B cell (primary cell): ENCODE measurements around the gene VSTM2L. TPM values are rescaled to one million over a fixed set of nuclear protein-coding genes. Genes with fewer than 3 reads are reported as not detected.

Source experiments
- ATAC-seq: fragments of 200-7000 bp; cut with Tn5 transposase; one replicate; pipeline ENCODE4 v1.10.0; 2021; ENCODE audit warnings: low read depth, mild to moderate bottlenecking, moderate number of reproducible peaks, moderate library complexity
- CTCF ChIA-PET: fragments of 350-600 bp; sonication (Branson Sonifier 250); formaldehyde crosslinking; loops from one replicate; lab custom pipeline; 2021; ENCODE audit warnings: antibody characterized with exemption, inconsistent platforms; lab: Charles Lee
- POLR2A ChIA-PET: fragments of 350-600 bp; sonication (Branson Sonifier 250); formaldehyde crosslinking; loops from one replicate; lab custom pipeline; 2021; ENCODE audit warnings: antibody characterized with exemption; lab: Charles Lee
- DNase-seq: peaks from one replicate; pipeline ENCODE4 v3.0.0; 2013
- H2AFZ ChIP-seq: 2 replicates; pipeline ENCODE4 v1.6.1; 2012; ENCODE audit warnings: mild to moderate bottlenecking, low read depth, low read length; ENCODE audit not compliant: insufficient read depth, poor library complexity, severe bottlenecking
- H3K27ac ChIP-seq, 2 donors: 1 replicate in 1 of 2; 2 replicates in 1 of 2; pipeline ENCODE4 v1.5.1; 2012 to 2013; ENCODE audit warnings: low read length in 2 of 2, mild to moderate bottlenecking in 2 of 2, moderate library complexity in 1 of 2
- H3K27me3 ChIP-seq, 4 experiments: fragments of 200-600 bp in 1 of 4; sonication (generic) in 1 of 4; replicated peaks in 1 of 4; 1 replicate in 2 of 4; 2 replicates in 2 of 4; pipeline versions ENCODE4 v1.6.1 to v1.7.0; 2013 to 2016; ENCODE audit warnings: low read length in 3 of 4, mild to moderate bottlenecking in 2 of 4, mixed read lengths in 1 of 4, moderate library complexity in 1 of 4; ENCODE audit not compliant: insufficient read depth in 4 of 4, control insufficient read depth in 3 of 4; ENCODE audit errors: control extremely low read depth in 1 of 4
- H3K36me3 ChIP-seq, 2 experiments: replicated peaks in 1 of 2; 1 replicate in 1 of 2; 2 replicates in 1 of 2; pipeline versions ENCODE4 v1.6.1 to v1.7.1; 2013; ENCODE audit warnings: low read length in 1 of 2; ENCODE audit not compliant: insufficient read depth in 2 of 2, control insufficient read depth in 1 of 2; ENCODE audit errors: control extremely low read depth in 1 of 2, extremely low read depth in 1 of 2
- H3K4me1 ChIP-seq, 2 donors: fragments of 200-600 bp in 1 of 2; sonication (generic) in 1 of 2; 1 replicate in 1 of 2; 2 replicates in 1 of 2; pipeline versions ENCODE4 v1.5.1 to v1.6.1; 2013 to 2017; ENCODE audit warnings: low read length in 2 of 2; ENCODE audit not compliant: control insufficient read depth in 2 of 2, insufficient read depth in 2 of 2
- H3K4me2 ChIP-seq: replicated peaks from 2 replicates; pipeline ENCODE3; 2012; ENCODE audit warnings: mild to moderate bottlenecking, low read depth, low read length; ENCODE audit not compliant: poor library complexity, severe bottlenecking
- H3K4me3 ChIP-seq, 5 experiments: fragments of 200-600 bp in 1 of 5; sonication (generic) in 1 of 5; 1 replicate in 3 of 5; 2 replicates in 2 of 5; pipeline versions ENCODE4 v1.5.1 to v1.7.0; 2011 to 2016; ENCODE audit warnings: low read length in 4 of 5, mild to moderate bottlenecking in 4 of 5, low read depth in 2 of 5, control low read depth in 1 of 5, moderate library complexity in 1 of 5; ENCODE audit not compliant: insufficient read depth in 1 of 5; ENCODE audit errors: control extremely low read depth in 1 of 5, extremely low read depth in 1 of 5
- H3K79me2 ChIP-seq: fragments of 200-600 bp; sonication (generic); one replicate; pipeline ENCODE4 v1.6.0; 2016; ENCODE audit warnings: low read length; ENCODE audit not compliant: control insufficient read depth, insufficient read depth
- H3K9ac ChIP-seq: fragments of 200-600 bp; sonication (generic); 2 replicates; pipeline ENCODE4 v1.6.1; 2017; ENCODE audit warnings: mild to moderate bottlenecking, low read length, moderate library complexity
- H3K9me3 ChIP-seq, 3 donors: one replicate each; pipeline versions ENCODE4 v1.6.1 to v1.7.1; 2013; ENCODE audit warnings: low read length in 2 of 3; ENCODE audit not compliant: control insufficient read depth in 2 of 3, insufficient read depth in 1 of 3; ENCODE audit errors: control extremely low read depth in 1 of 3
- H4K20me1 ChIP-seq: 2 replicates; pipeline ENCODE4 v1.6.0; 2012; ENCODE audit warnings: mild to moderate bottlenecking, low read length; ENCODE audit not compliant: insufficient read depth, control insufficient read depth, poor library complexity, severe bottlenecking
- H3K27ac Mint-ChIP-seq: one replicate; pipeline ENCODE4 v1.8.0; 2021; ENCODE audit warnings: mixed read lengths
- H3K27me3 Mint-ChIP-seq: one replicate; pipeline ENCODE4 v1.8.0; 2021; ENCODE audit warnings: mixed read lengths
- H3K4me1 Mint-ChIP-seq: one replicate; pipeline ENCODE4 v1.8.0; 2021; ENCODE audit warnings: mixed read lengths
- H3K4me3 Mint-ChIP-seq: one replicate; pipeline ENCODE4 v1.8.0; 2021; ENCODE audit warnings: mixed read lengths
- H3K9me3 Mint-ChIP-seq: one replicate; pipeline ENCODE4 v1.8.0; 2022; ENCODE audit warnings: mixed read lengths; ENCODE audit not compliant: insufficient read depth
- EZH2 ChIP-seq: IDR thresholded peaks from 2 replicates; pipeline ENCODE4 v1.6.1; 2012; ENCODE audit warnings: borderline replicate concordance, low read depth, mild to moderate bottlenecking, moderate library complexity, low read length; ENCODE audit not compliant: insufficient read depth, poor library complexity, severe bottlenecking
- WGBS: methylation state at CpG from one replicate; pipeline ENCODE4 v1.1.5; 2013; ENCODE audit warnings: missing lambda C conversion rate; ENCODE audit not compliant: insufficient coverage; 5-methylcytosine and 5-hydroxymethylcytosine counted together
- intact Hi-C: fragments of 100-400 bp; cut with micrococcal nuclease; formaldehyde crosslinking; loops from one replicate; pipeline ENCODE4 v1.10.0; 2022
- polyA plus RNA-seq: library from polyadenylated mRNA; depleted of rRNA; stranded (reverse); fragments of >200 nt; gene quantifications from 2 replicates; pipeline ENCODE4 v1.2.3, GENCODE V29; 2012
- total RNA-seq, 2 donors: library from RNA; stranded (reverse); fragments of 120-200 nt in 1 of 2; gene quantifications; 1 replicate in 1 of 2; 2 replicates in 1 of 2; pipeline versions ENCODE4 v1.2.3 to v1.2.4, GENCODE V29; 2013 to 2022
- TF ChIP-seq, protein P1 (sequence below): fragments of 200-600 bp; IDR thresholded peaks from one replicate; pipeline ENCODE4 v1.8.0; 2022; ENCODE audit warnings: antibody characterized with exemption, mild to moderate bottlenecking

VSTM2L gene
- total and polyA plus RNA-seq, 2 donors (not counting 1 experiment from before 2014, with no cell fraction given): 0.25 TPM; not detected in 1

DNA sequence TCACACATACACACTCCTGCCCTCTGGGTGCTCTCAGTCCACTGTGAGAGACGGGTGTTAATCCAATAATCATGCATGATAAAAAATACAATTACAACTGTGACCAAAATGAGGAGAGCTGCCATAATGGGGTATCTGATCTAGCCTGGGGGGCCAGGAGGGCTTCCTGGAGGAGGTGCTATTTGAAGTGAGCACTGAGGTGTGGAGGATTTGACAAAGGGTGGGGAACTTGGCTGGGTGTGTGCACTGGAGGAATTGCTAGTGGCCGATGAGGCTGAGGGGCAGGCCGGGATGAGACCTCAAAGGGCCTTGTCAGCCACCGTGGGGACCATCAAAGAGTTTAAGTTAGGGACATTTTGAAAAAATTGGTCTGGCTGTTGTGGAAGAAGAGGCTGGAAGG lies 34.8 kb downstream of the VSTM2L start:
- Histone ChIP-seq H4K20me1 (no peaks in the 10 kb centered on the region), H3K9me3 (peaks cover 0 to 9% (median 0%) of the 10 kb centered on the region in 3 donors), H3K36me3 (no peaks in the 10 kb centered on the region), H3K79me2 (no peaks in the 10 kb centered on the region), H3K4me3 (no peak overlapping the region), H3K27ac (no peak overlapping the region), H3K27me3 (peaks cover 0 to 2% (median 0%) of the 10 kb centered on the region in 4 experiments), H3K4me2 (no peak overlapping the region), H3K4me1 (no peaks in the 10 kb centered on the region), H2AFZ (no peak overlapping the region), H3K9ac (no peak overlapping the region)
- DNase-seq (no peak), ATAC-seq (no peak)
- WGBS: 88% methylated on average over 3 of the region's 4 CpGs
- H3K4me1 Mint-ChIP-seq: no peaks in the 10 kb centered on the region
- TF ChIP-seq EZH2: no peak
- TF ChIP-seq, protein P1, sequence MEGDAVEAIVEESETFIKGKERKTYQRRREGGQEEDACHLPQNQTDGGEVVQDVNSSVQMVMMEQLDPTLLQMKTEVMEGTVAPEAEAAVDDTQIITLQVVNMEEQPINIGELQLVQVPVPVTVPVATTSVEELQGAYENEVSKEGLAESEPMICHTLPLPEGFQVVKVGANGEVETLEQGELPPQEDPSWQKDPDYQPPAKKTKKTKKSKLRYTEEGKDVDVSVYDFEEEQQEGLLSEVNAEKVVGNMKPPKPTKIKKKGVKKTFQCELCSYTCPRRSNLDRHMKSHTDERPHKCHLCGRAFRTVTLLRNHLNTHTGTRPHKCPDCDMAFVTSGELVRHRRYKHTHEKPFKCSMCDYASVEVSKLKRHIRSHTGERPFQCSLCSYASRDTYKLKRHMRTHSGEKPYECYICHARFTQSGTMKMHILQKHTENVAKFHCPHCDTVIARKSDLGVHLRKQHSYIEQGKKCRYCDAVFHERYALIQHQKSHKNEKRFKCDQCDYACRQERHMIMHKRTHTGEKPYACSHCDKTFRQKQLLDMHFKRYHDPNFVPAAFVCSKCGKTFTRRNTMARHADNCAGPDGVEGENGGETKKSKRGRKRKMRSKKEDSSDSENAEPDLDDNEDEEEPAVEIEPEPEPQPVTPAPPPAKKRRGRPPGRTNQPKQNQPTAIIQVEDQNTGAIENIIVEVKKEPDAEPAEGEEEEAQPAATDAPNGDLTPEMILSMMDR: no peak
- no peak overlapping the region for H3K27ac Mint-ChIP-seq
- ChIA-PET CTCF (no interaction called here), POLR2A (no interaction called here)
- intact Hi-C loops: no loop called here
- peaks cover 2% of the 10 kb centered on the region for H3K9me3 Mint-ChIP-seq
- peaks cover 14% of the 10 kb centered on the region for H3K27me3 Mint-ChIP-seq
- no peak overlapping the region for H3K4me3 Mint-ChIP-seq

DNA sequence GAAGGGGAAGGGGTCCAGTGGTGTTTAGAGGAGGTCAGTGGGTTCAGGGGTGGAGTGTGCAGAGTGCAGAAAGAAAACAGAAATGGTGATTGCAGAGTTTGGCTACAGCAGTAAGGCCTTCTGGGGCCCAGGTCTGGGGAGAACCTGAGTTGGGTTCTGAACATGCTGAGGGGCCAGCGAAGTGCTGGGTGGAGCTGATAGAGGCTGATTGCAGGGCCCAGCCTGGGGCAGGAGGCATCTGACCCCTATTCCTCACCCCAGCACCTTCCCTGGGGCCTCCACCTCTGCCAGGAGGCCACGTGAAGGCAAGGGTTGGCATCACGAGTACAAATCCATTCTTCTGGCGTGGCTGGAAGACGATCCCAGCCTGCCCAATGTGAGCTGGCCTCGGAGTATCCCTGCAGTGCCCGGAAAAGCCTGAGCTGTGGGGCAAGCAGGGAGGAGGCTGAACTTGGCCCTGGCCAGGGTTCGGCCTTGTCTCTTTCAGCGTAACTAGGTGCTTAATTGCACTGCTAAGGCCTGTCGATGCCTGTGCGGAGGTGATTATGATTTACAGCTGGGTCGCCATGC lies 35.3 kb downstream of the VSTM2L start:
- POLR2A ChIA-PET: no interaction called here
- Mint-ChIP-seq H3K27me3 (peaks cover 12% of the 10 kb centered on the region), H3K27ac (no peak overlapping the region), H3K4me3 (no peak overlapping the region), H3K4me1 (no peaks in the 10 kb centered on the region), H3K9me3 (peaks cover 2% of the 10 kb centered on the region)
- no peaks in the 10 kb centered on the region for H3K79me2 ChIP-seq
- 98% methylated on average over 11 of the region's 12 CpGs for WGBS
- H3K4me2 ChIP-seq: no peak overlapping the region
- H2AFZ ChIP-seq: no peak overlapping the region
- no peak overlapping the region for H3K9ac ChIP-seq
- CTCF ChIA-PET: no interaction called here
- no peak overlapping the region for H3K27ac ChIP-seq
- H4K20me1 ChIP-seq: no peaks in the 10 kb centered on the region
- no peak for ATAC-seq
- no peaks in the 10 kb centered on the region for H3K4me1 ChIP-seq
- H3K9me3 ChIP-seq: peaks cover 0 to 9% (median 0%) of the 10 kb centered on the region in 3 donors
- DNase-seq: no peak
- no peak overlapping the region for H3K4me3 ChIP-seq
- TF ChIP-seq EZH2: no peak
- TF ChIP-seq, protein P1: no peak
- intact Hi-C loops: no loop called here
- peaks cover 0 to 2% (median 0%) of the 10 kb centered on the region in 4 experiments for H3K27me3 ChIP-seq
- no peaks in the 10 kb centered on the region for H3K36me3 ChIP-seq
